HepG2 (cell line): ENCODE data around the gene PLP1. TPM values are rescaled to one million over a fixed set of nuclear protein-coding genes. Genes with fewer than 3 reads are reported as not detected.

Source experiments
- ATAC-seq: fragments of 200-7000 bp; cut with Tn5 transposase; 3 replicates; pipeline ENCODE4 v1.9.1; 2020; ENCODE audit warnings: mild to moderate bottlenecking, moderate library complexity
- BruUV-seq: library from RNA; stranded (reverse); fragments of 400-500 nt; replicated peaks from 2 replicates; lab custom pipeline; 2021; lab: Mats Ljungman, UMichigan
- CTCF ChIA-PET: fragments of 300-600 bp; formaldehyde crosslinking; extraction: SDS; loops from one replicate; lab custom pipeline; 2021; ENCODE audit warnings: low total read pairs, inconsistent platforms, low intra/inter-chr PET ratio; lab: Yijun Ruan, JAX
- POLR2A ChIA-PET: fragments of 350-600 bp; sonication (Branson Sonifier 250); formaldehyde crosslinking; loops from one replicate; lab custom pipeline; 2020; ENCODE audit warnings: antibody characterized with exemption, inconsistent platforms; lab: Yijun Ruan, JAX
- DNase-seq: peaks from one replicate; pipeline ENCODE4 v3.0.0-alpha.2; 2015; ENCODE audit warnings: low spot score
- FAIRE-seq: peaks from 3 replicates; lab custom pipeline; 2011; peaks lifted over from hg19 to GRCh38; lab: Jason Lieb, UNC
- H2AFZ ChIP-seq: one replicate; pipeline ENCODE4 v1.6.1; 2011; ENCODE audit warnings: low read length, inconsistent platforms
- H3K27ac ChIP-seq: fragments of 300-600 bp; 3 replicates; pipeline ENCODE4 v1.8.0; 2011; ENCODE audit warnings: mixed run types, mild to moderate bottlenecking, mixed read lengths, low read length, inconsistent platforms; ENCODE audit not compliant: insufficient read depth; ENCODE audit errors: extremely low read length
- H3K27me3 ChIP-seq, 2 experiments: fragments of 200-600 bp in 1 of 2; 2 replicates in 1 of 2; 3 replicates in 1 of 2; pipeline versions ENCODE4 v1.6.0 to v1.8.0; 2011; ENCODE audit warnings: low read length in 2 of 2, mild to moderate bottlenecking in 2 of 2, moderate library complexity in 2 of 2, inconsistent platforms in 1 of 2; ENCODE audit not compliant: insufficient read depth in 2 of 2, control insufficient read depth in 1 of 2
- H3K36me3 ChIP-seq, 2 experiments: fragments of 200-600 bp in 1 of 2; replicated peaks in 1 of 2; 2 replicates in 1 of 2; 3 replicates in 1 of 2; pipeline versions ENCODE4 v1.5.1 to v1.8.0; 2011; ENCODE audit warnings: low read length in 2 of 2, inconsistent platforms in 1 of 2; ENCODE audit not compliant: insufficient read depth in 2 of 2, control insufficient read depth in 1 of 2
- H3K4me1 ChIP-seq: 2 replicates; pipeline ENCODE4 v1.5.1; 2012; ENCODE audit warnings: low read length, inconsistent platforms; ENCODE audit not compliant: insufficient read depth
- H3K4me2 ChIP-seq: 2 replicates; pipeline ENCODE4 v1.6.0; 2011; ENCODE audit warnings: low read depth, low read length, inconsistent platforms
- H3K4me3 ChIP-seq, 3 experiments: fragments of 200-600 bp in 1 of 3; sonication (generic), shearing (Covaris generic) in 1 of 3; replicated peaks in 1 of 3; 2 replicates each; pipeline ENCODE4 v1.5.1; 2011 to 2016; ENCODE audit warnings: low read length in 3 of 3, inconsistent platforms in 2 of 3, low read depth in 2 of 3, mild to moderate bottlenecking in 2 of 3, control low read depth in 1 of 3, mixed read lengths in 1 of 3; ENCODE audit not compliant: insufficient read depth in 1 of 3
- H3K79me2 ChIP-seq: one replicate; pipeline ENCODE4 v1.6.1; 2011; ENCODE audit warnings: low read length, inconsistent platforms; ENCODE audit not compliant: insufficient read depth
- H3K9ac ChIP-seq: 2 replicates; pipeline ENCODE4 v1.6.0; 2011; ENCODE audit warnings: mild to moderate bottlenecking, low read depth, low read length, inconsistent platforms; ENCODE audit not compliant: insufficient read depth
- H3K9me3 ChIP-seq: 2 replicates; pipeline ENCODE4 v1.5.1; 2012; ENCODE audit warnings: mild to moderate bottlenecking, low read length
- H4K20me1 ChIP-seq: 2 replicates; pipeline ENCODE4 v1.6.0; 2011; ENCODE audit warnings: inconsistent platforms, mild to moderate bottlenecking, low read length, moderate library complexity; ENCODE audit not compliant: insufficient read depth
- CAMTA2 ChIP-seq: sonication (generic); formaldehyde crosslinking; IDR thresholded peaks from 2 replicates; pipeline ENCODE4 v1.4.0; 2020; ENCODE audit warnings: mild to moderate bottlenecking, missing genetic modification reagents, borderline replicate concordance
- HNRNPK ChIP-seq: fragments of 200-400 bp; formaldehyde crosslinking; IDR thresholded peaks from 2 replicates; pipeline ENCODE4 v1.6.1; 2018; ENCODE audit warnings: low read length, low read depth, moderate library complexity, mild to moderate bottlenecking; ENCODE audit not compliant: poor library complexity, severe bottlenecking
- HOXA9 ChIP-seq: sonication (generic); formaldehyde crosslinking; IDR thresholded peaks from 2 replicates; pipeline ENCODE4 v1.8.1; 2022; ENCODE audit warnings: missing genetic modification reagents, mild to moderate bottlenecking, moderate library complexity, borderline replicate concordance
- KDM4B ChIP-seq: sonication (generic); formaldehyde crosslinking; IDR thresholded peaks from 2 replicates; pipeline ENCODE4 v1.4.0; 2020; ENCODE audit warnings: missing genetic modification reagents
- PHF21A ChIP-seq: sonication (generic); formaldehyde crosslinking; IDR thresholded peaks from 2 replicates; pipeline ENCODE4 v1.5.0; 2020; ENCODE audit warnings: mild to moderate bottlenecking, missing genetic modification reagents
- YEATS2 ChIP-seq: sonication (generic); formaldehyde crosslinking; IDR thresholded peaks from 2 replicates; pipeline ENCODE4 v1.4.0; 2020; ENCODE audit warnings: missing genetic modification reagents, borderline replicate concordance
- ZBTB34 ChIP-seq: sonication (generic); formaldehyde crosslinking; IDR thresholded peaks from 2 replicates; pipeline ENCODE4 v1.8.0; 2022; ENCODE audit warnings: mild to moderate bottlenecking, missing genetic modification reagents
- ZFP90 ChIP-seq: sonication (generic); formaldehyde crosslinking; IDR thresholded peaks from 2 replicates; pipeline ENCODE4 v1.8.0; 2022; ENCODE audit warnings: missing genetic modification reagents, mild to moderate bottlenecking, inconsistent platforms, borderline replicate concordance
- ZNF18 ChIP-seq: sonication (generic); formaldehyde crosslinking; IDR thresholded peaks from 2 replicates; pipeline ENCODE4 v1.8.0; 2022; ENCODE audit warnings: mild to moderate bottlenecking, missing genetic modification reagents; ENCODE audit not compliant: insufficient replicate concordance
- ZNF558 ChIP-seq: sonication (generic); formaldehyde crosslinking; IDR thresholded peaks from 2 replicates; pipeline ENCODE4 v1.9.0; 2022; ENCODE audit warnings: mild to moderate bottlenecking, missing genetic modification reagents, borderline replicate concordance
- ZNF646 ChIP-seq: sonication (generic); formaldehyde crosslinking; IDR thresholded peaks from 2 replicates; pipeline ENCODE4 v1.9.0; 2021; ENCODE audit warnings: mild to moderate bottlenecking, missing genetic modification reagents
- WGBS: methylation state at CpG from one replicate; pipeline ENCODE4 v1.1.6; 2017; ENCODE audit warnings: low lambda C conversion rate; 5-methylcytosine and 5-hydroxymethylcytosine counted together
- in situ Hi-C: cut with HindIII; loops from 2 replicates; pipeline ENCODE4 v1.10.0; 2017; ENCODE audit warnings: low pct_unique_long_range_greater_than_20kb; ENCODE audit not compliant: extremely low pct_ligation_motif_present
- intact Hi-C: fragments of 100-400 bp; cut with micrococcal nuclease; formaldehyde crosslinking; loops from one replicate; pipeline ENCODE4 v1.10.0; 2022; ENCODE audit not compliant: unreplicated experiment
- polyA plus RNA-seq, 8 experiments: library from polyadenylated mRNA; depleted of rRNA in 3 of 8; stranded (reverse) in 7 of 8; unstranded in 1 of 8; fragments of >200 nt; fragmentation: Illumina TruSeq in 4 of 8; extraction: Trizol in 4 of 8; gene quantifications; 2 replicates each; pipeline versions ENCODE4 v1.2.1 to v1.2.3, GENCODE V29; 2011 to 2016; ENCODE audit warnings: low read depth in 4 of 8, missing spikeins in 1 of 8, mixed read lengths in 1 of 8; ENCODE audit not compliant: insufficient read depth in 1 of 8
- total RNA-seq, 5 experiments: library from RNA; depleted of rRNA; stranded (reverse); fragments of >200 nt; fragmentation: Illumina TruSeq; extraction: Trizol; gene quantifications; 2 replicates each; pipeline ENCODE4 v1.2.3, GENCODE V29; 2016; ENCODE audit warnings: low read depth in 1 of 5

Gene PLP1
- total and polyA plus RNA-seq, 2 of the 13 experiments (the other 11 are each of a cell fraction or from before 2014, with no cell fraction given), result 0.15 to 0.27 TPM

GRCh38 chrX:103773445-103773844 is 3.2 kb upstream of the PLP1 start:
- Histone ChIP-seq H3K9ac (no peak overlapping the region), H3K79me2 (no peaks in the 10 kb centered on the region), H3K4me3 (no peak overlapping the region), H3K36me3 (no peaks in the 10 kb centered on the region), H3K4me2 (no peak overlapping the region), H3K27ac (no peak overlapping the region), H3K9me3 (no peaks in the 10 kb centered on the region), H3K4me1 (no peaks in the 10 kb centered on the region), H4K20me1 (no peaks in the 10 kb centered on the region), H2AFZ (no peak overlapping the region), H3K27me3 (no peaks in the 10 kb centered on the region; a peak in 2 of 5 replicates)
- in situ Hi-C loops (no loop called here), intact Hi-C loops (no loop called here)
- ChIA-PET CTCF (no interaction called here), POLR2A (no interaction called here)
- TF ChIP-seq ZFP90 (CRISPR knock-in tag), result no peak
- no peak for TF ChIP-seq ZNF558 (CRISPR knock-in tag)
- no peak for TF ChIP-seq KDM4B (CRISPR knock-in tag)
- TF ChIP-seq CAMTA2 (CRISPR knock-in tag), result no peak
- no peak for TF ChIP-seq PHF21A (CRISPR knock-in tag)
- TF ChIP-seq HOXA9 (CRISPR knock-in tag), result no peak
- no peak for TF ChIP-seq ZBTB34 (CRISPR knock-in tag)
- TF ChIP-seq HNRNPK, result no peak
- no peak for TF ChIP-seq ZNF18
- TF ChIP-seq YEATS2, result no peak
- TF ChIP-seq ZNF646, result no peak
- DNase-seq (no peak), FAIRE-seq (no peak), ATAC-seq (no peak)
- no TSS peak for BruUV-seq
- WGBS, result 0% methylated on average over 1 of the region's 3 CpGs
